Calu3 (cell line): ENCODE data around the gene VMP1. TPM values are rescaled to one million over a fixed set of nuclear protein-coding genes. Genes with fewer than 3 reads are reported as not detected.

Source experiments
- BruUV-seq: library from RNA; stranded (reverse); fragments of 400-500 nt; replicated peaks from 2 replicates; lab custom pipeline; 2021; lab: Mats Ljungman, UMichigan
- CTCF ChIA-PET: fragments of 300-600 bp; sonication (Branson Sonifier 250); formaldehyde crosslinking; loops from one replicate; lab custom pipeline; 2022; ENCODE audit warnings: antibody characterized with exemption; lab: Charles Lee
- DNase-seq: peaks from one replicate; pipeline ENCODE4 v3.0.0; 2022
- H3K27ac Mint-ChIP-seq: one replicate; pipeline ENCODE4 v1.8.0; 2022; ENCODE audit warnings: mixed read lengths; ENCODE audit not compliant: unreplicated experiment
- H3K27me3 Mint-ChIP-seq: one replicate; pipeline ENCODE4 v1.8.0; 2022; ENCODE audit warnings: mixed read lengths; ENCODE audit not compliant: unreplicated experiment
- H3K36me3 Mint-ChIP-seq: one replicate; pipeline ENCODE4 v1.8.0; 2022; ENCODE audit warnings: mild to moderate bottlenecking, moderate library complexity, mixed read lengths; ENCODE audit not compliant: insufficient read depth, unreplicated experiment
- H3K4me1 Mint-ChIP-seq: one replicate; pipeline ENCODE4 v1.8.0; 2022; ENCODE audit warnings: mild to moderate bottlenecking, low read depth, mixed read lengths; ENCODE audit not compliant: unreplicated experiment
- H3K4me3 Mint-ChIP-seq: one replicate; pipeline ENCODE4 v1.8.0; 2022; ENCODE audit warnings: mild to moderate bottlenecking, low read depth, moderate library complexity, mixed read lengths; ENCODE audit not compliant: unreplicated experiment
- H3K9me3 Mint-ChIP-seq: one replicate; pipeline ENCODE4 v1.8.0; 2022; ENCODE audit warnings: low read depth, mixed read lengths; ENCODE audit not compliant: unreplicated experiment
- CTCF ChIP-seq: fragments of 200-600 bp; IDR thresholded peaks from one replicate; pipeline ENCODE4 v1.8.0; 2022; ENCODE audit warnings: antibody characterized with exemption; ENCODE audit not compliant: unreplicated experiment
- intact Hi-C: fragments of 100-400 bp; cut with micrococcal nuclease; formaldehyde crosslinking; loops from one replicate; pipeline ENCODE4 v1.10.0; 2022; ENCODE audit not compliant: unreplicated experiment
- total RNA-seq: library from RNA; stranded (reverse); gene quantifications from 2 replicates; pipeline ENCODE4 v1.2.3, GENCODE V29; 2022

VMP1 gene
- total RNA-seq, 1 experiment from 2014 or later = 315 TPM

GRCh38 chr17:59727817-59728533 lies 20.5 kb downstream of the VMP1 start:
- BruUV-seq = no TSS peak
- no peak for DNase-seq
- Mint-ChIP-seq H3K9me3 (no peaks in the 10 kb centered on the region), H3K4me3 (no peak overlapping the region), H3K36me3 (no peaks in the 10 kb centered on the region), H3K4me1 (peaks cover 16% of the 10 kb centered on the region), H3K27ac (no peak overlapping the region), H3K27me3 (no peaks in the 10 kb centered on the region)
- CTCF ChIA-PET = interaction anchor here (0.6 kb wide), 2 partner anchors 46 to 1049 kb away, joined by 3 to 6 read pairs; no protein-coding TSS in a partner anchor
- TF ChIP-seq CTCF = no peak
- intact Hi-C loops = no loop called here

- intact Hi-C loops = no loop called here
- BruUV-seq = no TSS peak
- TF ChIP-seq CTCF = no peak
- no peaks in the 10 kb centered on the region for H3K9me3 Mint-ChIP-seq
- H3K36me3 Mint-ChIP-seq = no peaks in the 10 kb centered on the region
- no peak overlapping the region for H3K27ac Mint-ChIP-seq
- DNase-seq = no peak
- H3K27me3 Mint-ChIP-seq = no peaks in the 10 kb centered on the region
- no peak overlapping the region for H3K4me3 Mint-ChIP-seq
- CTCF ChIA-PET = no interaction called here
- peaks cover 6% of the 10 kb centered on the region for H3K4me1 Mint-ChIP-seq
These were observed 22.9 kb downstream of the VMP1 start for GRCh38 chr17:59730268-59730834.

GRCh38 chr17:59733697-59734096 lies 26.2 kb downstream of the VMP1 start:
- Mint-ChIP-seq H3K36me3 (no peaks in the 10 kb centered on the region), H3K27ac (no peak overlapping the region), H3K4me1 (peaks cover 1% of the 10 kb centered on the region), H3K27me3 (no peaks in the 10 kb centered on the region), H3K4me3 (no peak overlapping the region), H3K9me3 (no peaks in the 10 kb centered on the region)
- no peak for TF ChIP-seq CTCF
- CTCF ChIA-PET = no interaction called here
- no TSS peak for BruUV-seq
- DNase-seq = no peak
- intact Hi-C loops = no loop called here

- BruUV-seq = no TSS peak
- CTCF ChIA-PET = no interaction called here
- no peak for DNase-seq
- H3K27ac Mint-ChIP-seq = no peak overlapping the region
- no peak for TF ChIP-seq CTCF
- no peaks in the 10 kb centered on the region for H3K9me3 Mint-ChIP-seq
- intact Hi-C loops = no loop called here
- H3K4me3 Mint-ChIP-seq = no peak overlapping the region
- H3K36me3 Mint-ChIP-seq = no peaks in the 10 kb centered on the region
- no peaks in the 10 kb centered on the region for H3K4me1 Mint-ChIP-seq
- no peaks in the 10 kb centered on the region for H3K27me3 Mint-ChIP-seq
These were observed 26.8 kb downstream of the VMP1 start for GRCh38 chr17:59734226-59734625.
